Calu3 (cell line): ENCODE measurements around the gene ZFP92. TPM values are rescaled to one million over a fixed set of nuclear protein-coding genes. Genes with fewer than 3 reads are reported as not detected.
A peak's percentile ranks its signal among the peaks of the same experiment; 100 is the strongest.

Source experiments
- BruUV-seq: library from RNA; stranded (reverse); fragments of 400-500 nt; replicated peaks from 2 replicates; lab custom pipeline; 2021; lab: Mats Ljungman, UMichigan
- CTCF ChIA-PET: fragments of 300-600 bp; sonication (Branson Sonifier 250); formaldehyde crosslinking; loops from one replicate; lab custom pipeline; 2022; ENCODE audit warnings: antibody characterized with exemption; lab: Charles Lee
- DNase-seq: peaks from one replicate; pipeline ENCODE4 v3.0.0; 2022
- H3K27ac Mint-ChIP-seq: one replicate; pipeline ENCODE4 v1.8.0; 2022; ENCODE audit warnings: mixed read lengths; ENCODE audit not compliant: unreplicated experiment
- H3K27me3 Mint-ChIP-seq: one replicate; pipeline ENCODE4 v1.8.0; 2022; ENCODE audit warnings: mixed read lengths; ENCODE audit not compliant: unreplicated experiment
- H3K36me3 Mint-ChIP-seq: one replicate; pipeline ENCODE4 v1.8.0; 2022; ENCODE audit warnings: mild to moderate bottlenecking, moderate library complexity, mixed read lengths; ENCODE audit not compliant: insufficient read depth, unreplicated experiment
- H3K4me1 Mint-ChIP-seq: one replicate; pipeline ENCODE4 v1.8.0; 2022; ENCODE audit warnings: mild to moderate bottlenecking, low read depth, mixed read lengths; ENCODE audit not compliant: unreplicated experiment
- H3K4me3 Mint-ChIP-seq: one replicate; pipeline ENCODE4 v1.8.0; 2022; ENCODE audit warnings: mild to moderate bottlenecking, low read depth, moderate library complexity, mixed read lengths; ENCODE audit not compliant: unreplicated experiment
- H3K9me3 Mint-ChIP-seq: one replicate; pipeline ENCODE4 v1.8.0; 2022; ENCODE audit warnings: low read depth, mixed read lengths; ENCODE audit not compliant: unreplicated experiment
- CTCF ChIP-seq: fragments of 200-600 bp; IDR thresholded peaks from one replicate; pipeline ENCODE4 v1.8.0; 2022; ENCODE audit warnings: antibody characterized with exemption; ENCODE audit not compliant: unreplicated experiment
- intact Hi-C: fragments of 100-400 bp; cut with micrococcal nuclease; formaldehyde crosslinking; loops from one replicate; pipeline ENCODE4 v1.10.0; 2022; ENCODE audit not compliant: unreplicated experiment
- total RNA-seq: library from RNA; stranded (reverse); gene quantifications from 2 replicates; pipeline ENCODE4 v1.2.3, GENCODE V29; 2022

Gene ZFP92
- total RNA-seq, 1 experiment from 2014 or later, result 0.19 TPM

DNA sequence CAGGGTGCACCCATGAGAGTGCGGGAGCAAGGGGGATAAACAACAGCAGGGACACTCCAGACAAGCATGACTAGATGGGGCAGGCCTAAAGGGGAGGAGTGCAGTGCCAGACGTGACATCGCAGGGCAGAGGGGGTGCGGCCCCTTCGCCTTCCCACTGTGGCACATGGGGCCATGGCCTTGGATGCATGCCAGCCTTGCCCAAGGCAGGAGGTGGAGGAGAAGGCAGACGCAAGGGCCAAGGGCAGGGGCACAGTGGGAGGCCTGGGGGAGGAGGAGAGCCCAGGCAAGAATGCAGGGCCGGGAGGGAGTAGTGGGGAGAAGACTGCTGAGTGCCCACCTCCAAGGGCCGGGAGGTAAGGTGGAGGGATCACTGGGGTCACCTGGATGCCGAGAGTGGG lies 31.8 kb upstream of the ZFP92 start:
- H3K27ac Mint-ChIP-seq, result no peak overlapping the region
- no peak overlapping the region for H3K4me3 Mint-ChIP-seq
- CTCF ChIA-PET, result no interaction called here
- no TSS peak for BruUV-seq
- intact Hi-C loops, result no loop called here
- DNase-seq, result no peak
- peaks cover 53% of the 10 kb centered on the region for H3K27me3 Mint-ChIP-seq
- no peak for TF ChIP-seq CTCF
- H3K9me3 Mint-ChIP-seq, result no peaks in the 10 kb centered on the region
- no peaks in the 10 kb centered on the region for H3K4me1 Mint-ChIP-seq
- no peaks in the 10 kb centered on the region for H3K36me3 Mint-ChIP-seq

- CTCF ChIA-PET, result no interaction called here
- DNase-seq, result no peak
- Mint-ChIP-seq H3K9me3 (no peaks in the 10 kb centered on the region), H3K27ac (no peak overlapping the region), H3K36me3 (no peaks in the 10 kb centered on the region), H3K27me3 (peaks cover 47% of the 10 kb centered on the region), H3K4me1 (no peaks in the 10 kb centered on the region), H3K4me3 (no peak overlapping the region)
- no TSS peak for BruUV-seq
- intact Hi-C loops, result no loop called here
- TF ChIP-seq CTCF, result no peak
These were observed 31.2 kb upstream of the ZFP92 start for GRCh38 chrX:153379971-153380581.

- no peak overlapping the region for H3K27ac Mint-ChIP-seq
- no peak overlapping the region for H3K4me3 Mint-ChIP-seq
- H3K27me3 Mint-ChIP-seq, result peaks cover 42% of the 10 kb centered on the region
- no TSS peak for BruUV-seq
- H3K9me3 Mint-ChIP-seq, result no peaks in the 10 kb centered on the region
- TF ChIP-seq CTCF, result no peak
- DNase-seq, result no peak
- no peaks in the 10 kb centered on the region for H3K36me3 Mint-ChIP-seq
- CTCF ChIA-PET, result no interaction called here
- intact Hi-C loops, result no loop called here
- H3K4me1 Mint-ChIP-seq, result no peaks in the 10 kb centered on the region
These were observed 30.6 kb upstream of the ZFP92 start for GRCh38 chrX:153380691-153381090.

DNA sequence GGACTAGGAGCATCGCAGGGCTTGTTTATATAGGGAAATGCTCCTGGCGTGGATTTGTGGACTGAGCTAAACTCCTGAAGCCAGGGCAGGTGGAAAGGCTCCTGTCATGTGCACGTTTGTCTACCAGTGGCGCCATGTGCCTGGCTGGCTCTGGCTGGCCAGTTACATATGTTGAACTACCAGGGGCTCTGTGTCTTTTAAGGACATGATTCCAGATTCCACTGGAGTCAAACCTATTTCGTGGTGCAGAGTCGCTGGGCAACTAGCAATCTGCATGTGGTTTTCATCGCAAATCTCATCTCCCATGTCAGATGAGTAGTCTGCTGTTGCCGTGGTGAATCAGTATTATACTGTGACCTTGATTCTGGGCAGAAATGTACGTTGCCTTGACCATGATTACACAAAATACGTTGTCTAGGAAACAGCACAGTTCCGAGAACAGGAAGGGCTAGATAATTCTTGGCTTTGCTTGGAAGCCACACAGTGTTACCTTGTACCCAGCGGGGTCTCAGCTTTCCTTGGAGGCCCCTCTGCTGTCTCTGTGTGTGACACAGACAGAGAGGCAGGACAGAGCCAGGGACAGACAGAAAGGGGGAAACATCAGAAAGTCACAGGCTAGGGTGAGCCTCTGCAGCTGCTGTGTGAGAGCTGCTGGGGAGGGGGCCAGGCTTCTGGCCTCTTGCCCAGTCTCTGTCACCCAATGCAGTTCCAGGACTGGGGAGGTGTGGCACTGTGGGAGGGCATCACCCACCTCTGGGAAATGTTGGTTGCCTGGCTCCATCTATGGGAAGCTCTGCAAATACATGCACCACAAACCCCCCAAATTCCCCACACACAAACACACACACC lies 29.4 kb upstream of the ZFP92 start:
- Mint-ChIP-seq H3K9me3 (no peaks in the 10 kb centered on the region), H3K4me3 (no peak overlapping the region), H3K27ac (no peak overlapping the region), H3K27me3 (peaks cover 42% of the 10 kb centered on the region), H3K36me3 (no peaks in the 10 kb centered on the region), H3K4me1 (no peaks in the 10 kb centered on the region)
- no TSS peak for BruUV-seq
- DNase-seq, result peak; percentile 37
- intact Hi-C loops, result no loop called here
- CTCF ChIA-PET, result interaction anchor here (1.0 kb wide), 1 partner anchor 349 kb away, joined by 3 read pairs; no protein-coding TSS in a partner anchor
- TF ChIP-seq CTCF, result no peak
